GM10266 (cell line): Measurements from ENCODE around the gene MIPOL1.
"Not testable (repeated sequence)": the region's sequence is repeated elsewhere in the genome, so short reads cannot be mapped to it uniquely, and the experiment has no call there.

Experiments used
- DNase-seq: peaks from one replicate; pipeline ENCODE4 v3.0.0; 2012; ENCODE audit errors: extremely low spot score
- TF ChIP-seq, protein P1 (sequence below): IDR thresholded peaks from 2 replicates; pipeline ENCODE4 v1.5.1; 2012; ENCODE audit warnings: mild to moderate bottlenecking, low read depth; ENCODE audit not compliant: control insufficient read depth, insufficient read depth; ENCODE audit errors: missing control alignments

The MIPOL1 gene

DNA sequence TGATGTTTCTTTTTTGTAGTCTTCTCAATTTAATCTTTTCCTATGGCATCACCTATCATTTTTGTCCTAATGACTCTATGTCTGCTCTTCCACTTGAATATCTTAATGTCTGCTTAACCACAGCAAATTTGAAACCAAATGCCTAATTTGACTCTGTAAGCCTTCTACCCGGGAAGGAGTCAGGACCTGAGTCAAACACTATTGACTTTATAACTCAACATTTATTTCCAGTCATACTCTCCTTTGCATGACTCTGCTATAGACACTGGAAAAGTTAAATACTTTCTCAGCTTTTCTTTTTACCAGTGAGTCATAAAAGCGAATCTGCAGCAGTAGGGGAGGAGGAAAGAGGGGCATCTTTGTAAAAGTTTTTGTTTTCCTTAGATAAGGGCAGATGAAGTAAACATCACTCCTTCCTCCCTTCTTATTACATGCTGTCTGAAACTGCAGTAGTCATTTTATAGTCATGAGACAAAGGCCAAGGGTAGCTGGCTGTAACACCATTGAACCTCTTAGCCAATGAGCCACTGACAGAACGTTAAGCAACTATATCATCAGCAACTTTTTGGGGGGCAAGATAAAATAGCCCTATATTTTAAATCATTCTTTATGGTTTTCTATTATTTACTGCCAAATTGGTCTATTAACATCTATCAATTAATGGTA, 179.3 kb downstream of the MIPOL1 start:
- no peak for DNase-seq
- TF ChIP-seq, protein P1, sequence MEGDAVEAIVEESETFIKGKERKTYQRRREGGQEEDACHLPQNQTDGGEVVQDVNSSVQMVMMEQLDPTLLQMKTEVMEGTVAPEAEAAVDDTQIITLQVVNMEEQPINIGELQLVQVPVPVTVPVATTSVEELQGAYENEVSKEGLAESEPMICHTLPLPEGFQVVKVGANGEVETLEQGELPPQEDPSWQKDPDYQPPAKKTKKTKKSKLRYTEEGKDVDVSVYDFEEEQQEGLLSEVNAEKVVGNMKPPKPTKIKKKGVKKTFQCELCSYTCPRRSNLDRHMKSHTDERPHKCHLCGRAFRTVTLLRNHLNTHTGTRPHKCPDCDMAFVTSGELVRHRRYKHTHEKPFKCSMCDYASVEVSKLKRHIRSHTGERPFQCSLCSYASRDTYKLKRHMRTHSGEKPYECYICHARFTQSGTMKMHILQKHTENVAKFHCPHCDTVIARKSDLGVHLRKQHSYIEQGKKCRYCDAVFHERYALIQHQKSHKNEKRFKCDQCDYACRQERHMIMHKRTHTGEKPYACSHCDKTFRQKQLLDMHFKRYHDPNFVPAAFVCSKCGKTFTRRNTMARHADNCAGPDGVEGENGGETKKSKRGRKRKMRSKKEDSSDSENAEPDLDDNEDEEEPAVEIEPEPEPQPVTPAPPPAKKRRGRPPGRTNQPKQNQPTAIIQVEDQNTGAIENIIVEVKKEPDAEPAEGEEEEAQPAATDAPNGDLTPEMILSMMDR: no peak

DNA sequence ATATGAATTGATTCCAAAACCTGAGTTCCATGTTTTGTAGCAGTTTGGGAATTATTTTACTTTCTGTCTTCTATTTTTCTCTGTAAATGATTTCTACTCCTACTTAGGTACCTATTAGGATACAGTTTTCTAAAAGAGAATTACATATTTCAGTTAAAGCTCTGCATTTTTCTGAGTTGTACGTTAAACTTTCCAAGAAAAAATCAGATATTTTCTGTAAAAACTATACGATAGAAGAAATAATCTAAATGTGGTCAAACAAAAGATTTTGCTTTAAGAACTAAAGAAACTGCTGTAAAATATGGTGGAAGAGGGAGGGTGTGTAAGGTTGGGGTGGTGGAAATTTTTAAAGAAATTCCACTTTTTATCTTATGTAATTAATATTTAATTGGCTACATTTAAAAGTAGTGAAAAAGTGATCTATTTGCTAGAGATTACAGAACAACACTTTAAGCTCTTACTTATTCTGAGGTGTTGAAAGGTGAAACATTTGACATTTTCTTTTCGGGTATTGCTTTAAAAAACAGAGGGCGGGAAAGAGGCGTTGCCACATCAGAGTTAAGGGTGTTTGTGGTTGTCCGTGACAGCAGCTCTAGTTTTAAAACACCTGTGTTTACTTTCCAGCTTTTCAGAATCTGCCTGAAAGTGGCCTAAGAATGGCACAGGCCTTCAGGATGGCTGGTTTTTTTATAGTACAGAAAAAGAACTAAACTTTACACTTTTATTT, 187.3 kb downstream of the MIPOL1 start:
- DNase-seq: no peak
- TF ChIP-seq, protein P1: no peak

DNA sequence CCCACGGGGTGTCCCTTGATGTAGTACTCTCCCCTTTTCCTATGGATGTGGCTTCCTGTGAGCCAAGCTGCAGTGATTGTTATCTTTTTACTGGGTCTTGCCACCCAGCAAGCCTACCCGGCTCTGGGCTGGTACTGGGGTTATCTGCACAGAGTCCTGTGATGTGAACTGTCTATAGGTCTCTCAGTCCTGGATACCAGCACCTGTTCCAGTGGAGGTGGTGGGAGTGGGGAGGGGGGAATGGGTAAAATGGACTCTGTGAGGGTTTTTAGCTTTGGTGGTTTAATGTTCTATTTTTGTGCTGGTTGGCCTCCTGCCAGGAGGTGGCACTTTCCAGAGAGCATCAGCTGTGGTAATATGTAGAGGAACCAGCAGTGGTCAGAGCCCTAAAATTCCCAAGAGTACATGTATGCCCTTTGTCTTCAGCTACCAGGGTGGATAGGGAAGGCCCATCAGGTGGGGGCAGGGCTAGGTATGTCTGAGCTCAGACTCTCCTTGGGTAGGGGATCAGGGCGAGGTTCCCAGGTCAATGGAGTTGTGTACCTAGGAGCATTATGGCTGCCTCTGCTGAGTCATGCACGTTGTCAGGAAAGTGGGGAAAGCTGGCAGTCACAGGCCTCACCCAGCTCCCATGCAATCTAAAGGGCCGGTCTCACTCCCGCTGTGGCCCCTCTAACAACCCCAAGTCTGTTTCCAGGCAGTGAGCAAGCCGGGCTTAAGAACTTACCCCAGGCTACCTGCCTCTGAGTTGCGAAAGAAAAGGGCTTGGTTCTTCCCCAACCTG, 199.6 kb downstream of the MIPOL1 start:
- not testable (repeated sequence) for DNase-seq

DNA sequence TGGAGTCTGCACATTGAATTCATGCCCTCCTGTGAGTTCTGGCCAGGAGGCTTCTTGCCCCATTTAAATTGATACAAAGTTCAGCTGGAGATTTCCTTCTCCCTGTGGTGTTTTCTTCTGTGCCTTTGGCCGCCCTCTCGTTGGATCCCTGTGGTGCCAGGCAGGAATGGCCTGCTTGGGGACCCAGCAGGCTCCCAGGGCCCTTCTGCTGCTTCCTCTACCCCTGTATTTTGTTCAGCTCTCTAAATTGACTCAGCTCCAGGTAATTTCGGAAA, 200.1 kb downstream of the MIPOL1 start:
- TF ChIP-seq, protein P1: no peak
- no peak for DNase-seq

DNA sequence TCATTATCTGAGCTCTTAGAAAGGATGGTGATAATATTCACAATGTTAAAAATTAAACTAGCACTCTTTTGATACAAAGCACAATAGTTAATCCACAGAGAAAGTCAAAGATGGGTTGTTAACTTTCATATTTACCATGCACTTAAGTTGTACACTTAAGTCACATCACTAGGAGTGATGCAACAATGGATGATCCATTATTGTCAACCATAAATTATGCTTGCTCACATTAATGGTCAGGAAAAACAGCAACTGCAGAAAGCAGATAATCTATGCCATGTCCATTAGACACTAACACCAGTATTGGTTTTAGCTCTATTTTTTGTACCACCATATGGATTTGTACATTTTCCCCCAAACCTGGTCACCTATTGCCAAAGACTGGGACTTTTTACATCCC, 201.8 kb downstream of the MIPOL1 start:
- TF ChIP-seq, protein P1: no peak
- no peak for DNase-seq

DNA sequence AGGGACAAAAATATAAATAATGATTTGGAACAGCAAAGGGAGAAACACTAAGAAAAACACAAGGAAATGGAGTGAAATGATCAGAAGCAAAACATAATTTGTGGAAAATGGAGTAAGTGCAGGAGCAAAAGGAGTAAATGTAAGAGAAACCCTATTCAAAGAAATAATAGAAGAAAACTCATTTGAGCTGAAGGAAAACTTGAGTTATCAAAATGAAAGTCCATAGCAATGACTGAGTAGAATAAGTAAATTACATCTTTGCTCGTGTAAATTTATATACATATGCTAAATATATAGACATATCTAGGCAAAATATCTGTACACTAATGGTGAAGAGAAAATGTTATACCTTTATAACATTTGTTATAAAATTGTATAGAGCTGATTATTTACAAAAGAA, 203.4 kb downstream of the MIPOL1 start:
- no peak for DNase-seq
- TF ChIP-seq, protein P1: no peak

DNA sequence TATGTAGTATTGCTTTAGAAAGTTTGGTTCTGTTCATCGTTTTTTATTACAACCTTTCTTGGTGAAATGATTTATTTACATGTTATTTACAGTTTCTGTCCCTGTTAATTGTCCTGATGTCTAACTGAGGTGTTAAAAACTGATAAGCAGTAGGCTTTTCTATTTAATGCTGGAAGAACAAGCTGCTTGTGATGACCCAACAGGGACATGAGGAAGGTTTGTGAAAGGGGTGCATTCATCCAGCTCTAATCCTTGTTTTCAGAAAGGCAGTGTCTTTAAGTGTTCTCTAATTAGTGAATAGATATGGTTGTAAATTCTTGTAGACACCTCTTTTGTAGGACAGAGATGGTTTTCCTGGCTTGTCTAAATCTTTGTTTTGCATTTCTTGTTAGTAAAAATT, 205.9 kb downstream of the MIPOL1 start:
- no peak for DNase-seq
- TF ChIP-seq, protein P1: no peak

DNA sequence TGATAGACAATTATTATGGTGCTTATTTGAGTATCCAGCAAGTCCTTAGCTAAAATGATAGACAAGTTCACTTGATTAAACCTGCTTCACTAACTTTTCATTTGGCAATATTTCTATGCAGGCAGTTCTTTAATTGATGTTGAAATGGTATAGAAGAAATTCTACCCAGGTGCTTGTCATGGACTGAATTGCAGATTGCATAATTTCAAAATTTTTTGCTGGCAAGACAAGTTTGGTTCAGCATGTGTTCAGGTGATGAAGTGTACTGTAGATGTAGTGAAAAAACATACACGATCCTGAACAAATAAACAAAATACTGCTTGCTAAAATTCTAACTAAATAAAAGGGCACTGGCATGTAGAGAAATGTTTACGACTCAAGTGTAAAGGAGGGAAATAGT, 208.4 kb downstream of the MIPOL1 start:
- DNase-seq: no peak
- TF ChIP-seq, protein P1: no peak
